SJSA1 (cell line): ENCODE data around the gene TBC1D5. TPM values are rescaled to one million over a fixed set of nuclear protein-coding genes. Genes with fewer than 3 reads are reported as not detected.

Experiments
- DNase-seq, 2 experiments: peaks; one replicate each; pipeline ENCODE4 v3.0.0-alpha.2; 2015 to 2020; ENCODE audit warnings: low spot score in 2 of 2, low read depth in 1 of 2
- H3K27ac ChIP-seq: fragments of 250-450 bp; sonication (Bioruptor Pico); 2 replicates; pipeline ENCODE4 v1.5.1; 2020; ENCODE audit warnings: mild to moderate bottlenecking, moderate library complexity
- H3K27me3 ChIP-seq: fragments of 250-450 bp; sonication (Bioruptor Pico); replicated peaks from 2 replicates; pipeline ENCODE4 v1.5.1; 2020; ENCODE audit warnings: mild to moderate bottlenecking, moderate library complexity
- H3K36me3 ChIP-seq: fragments of 250-450 bp; sonication (Bioruptor Pico); 2 replicates; pipeline ENCODE4 v1.5.1; 2020; ENCODE audit warnings: mild to moderate bottlenecking
- H3K4me1 ChIP-seq: fragments of 250-450 bp; sonication (Bioruptor Pico); replicated peaks from 2 replicates; pipeline ENCODE4 v1.6.1; 2021; ENCODE audit warnings: mild to moderate bottlenecking
- H3K4me3 ChIP-seq: fragments of 250-450 bp; sonication (Bioruptor Pico); 2 replicates; pipeline ENCODE4 v1.5.1; 2020; ENCODE audit warnings: mild to moderate bottlenecking
- H3K9me3 ChIP-seq: fragments of 250-450 bp; sonication (Bioruptor Pico); replicated peaks from 2 replicates; pipeline ENCODE4 v1.5.1; 2020; ENCODE audit warnings: mild to moderate bottlenecking
- total RNA-seq: library from RNA; depleted of rRNA; stranded (reverse); fragments of >200 nt; shearing (Covaris generic); gene quantifications from 2 replicates; pipeline ENCODE4 v1.2.3, GENCODE V29; 2014

Gene TBC1D5
- total RNA-seq, 1 experiment from 2014 or later: 40.8 TPM

- Histone ChIP-seq H3K9me3 (no peaks in the 10 kb centered on the region), H3K36me3 (no peaks in the 10 kb centered on the region), H3K27me3 (no peaks in the 10 kb centered on the region), H3K27ac (no peak overlapping the region), H3K4me3 (no peak overlapping the region), H3K4me1 (no peaks in the 10 kb centered on the region)
- DNase-seq: no peak
These were observed 169.0 kb downstream of the TBC1D5 start for GRCh38 chr3:17573396-17573795.

GRCh38 chr3:17571686-17572085, 170.7 kb downstream of the TBC1D5 start:
- Histone ChIP-seq H3K4me3 (no peak overlapping the region), H3K36me3 (no peaks in the 10 kb centered on the region), H3K27ac (no peak overlapping the region), H3K9me3 (no peaks in the 10 kb centered on the region), H3K27me3 (no peaks in the 10 kb centered on the region), H3K4me1 (no peaks in the 10 kb centered on the region)
- DNase-seq: no peak

- H3K4me1 ChIP-seq: no peaks in the 10 kb centered on the region
- no peak for DNase-seq
- H3K9me3 ChIP-seq: no peaks in the 10 kb centered on the region
- H3K4me3 ChIP-seq: no peak overlapping the region
- H3K36me3 ChIP-seq: no peaks in the 10 kb centered on the region
- no peak overlapping the region for H3K27ac ChIP-seq
- no peaks in the 10 kb centered on the region for H3K27me3 ChIP-seq
These were observed 179.6 kb downstream of the TBC1D5 start for GRCh38 chr3:17562845-17563244.

GRCh38 chr3:17558565-17558964, 183.9 kb downstream of the TBC1D5 start:
- Histone ChIP-seq H3K27ac (no peak overlapping the region), H3K27me3 (no peaks in the 10 kb centered on the region), H3K36me3 (no peaks in the 10 kb centered on the region), H3K4me1 (no peaks in the 10 kb centered on the region), H3K9me3 (no peaks in the 10 kb centered on the region), H3K4me3 (no peak overlapping the region)
- no peak for DNase-seq

GRCh38 chr3:17557749-17558463, 184.5 kb downstream of the TBC1D5 start:
- H3K4me3 ChIP-seq: no peak overlapping the region
- H3K9me3 ChIP-seq: no peaks in the 10 kb centered on the region
- no peaks in the 10 kb centered on the region for H3K4me1 ChIP-seq
- H3K27me3 ChIP-seq: no peaks in the 10 kb centered on the region
- no peak overlapping the region for H3K27ac ChIP-seq
- no peak for DNase-seq
- H3K36me3 ChIP-seq: no peaks in the 10 kb centered on the region

GRCh38 chr3:17555525-17555924, 186.9 kb downstream of the TBC1D5 start:
- Histone ChIP-seq H3K27ac (no peak overlapping the region), H3K4me3 (no peak overlapping the region), H3K9me3 (no peaks in the 10 kb centered on the region), H3K4me1 (no peaks in the 10 kb centered on the region), H3K36me3 (no peaks in the 10 kb centered on the region), H3K27me3 (no peaks in the 10 kb centered on the region)
- DNase-seq: no peak

- Histone ChIP-seq H3K27ac (no peak overlapping the region), H3K4me1 (no peaks in the 10 kb centered on the region), H3K9me3 (no peaks in the 10 kb centered on the region), H3K36me3 (no peaks in the 10 kb centered on the region), H3K4me3 (no peak overlapping the region), H3K27me3 (no peaks in the 10 kb centered on the region)
- no peak for DNase-seq
These were observed 188.4 kb downstream of the TBC1D5 start for GRCh38 chr3:17554078-17554477.

- H3K4me3 ChIP-seq: no peak overlapping the region
- DNase-seq: no peak
These were observed 189.4 kb downstream of the TBC1D5 start for GRCh38 chr3:17553080-17553479.

GRCh38 chr3:17552351-17552750, 190.1 kb downstream of the TBC1D5 start:
- Histone ChIP-seq H3K9me3 (no peaks in the 10 kb centered on the region), H3K27ac (no peak overlapping the region), H3K4me1 (no peaks in the 10 kb centered on the region), H3K27me3 (no peaks in the 10 kb centered on the region), H3K36me3 (no peaks in the 10 kb centered on the region), H3K4me3 (no peak overlapping the region)
- DNase-seq: no peak

More at GRCh38 chr3:17553080-17553479, 189.4 kb downstream of the TBC1D5 start:
- no peak overlapping the region for H3K27ac ChIP-seq
- H3K4me1 ChIP-seq: no peaks in the 10 kb centered on the region
- no peaks in the 10 kb centered on the region for H3K27me3 ChIP-seq
- H3K9me3 ChIP-seq: no peaks in the 10 kb centered on the region
- no peaks in the 10 kb centered on the region for H3K36me3 ChIP-seq

- H3K27me3 ChIP-seq: no peaks in the 10 kb centered on the region
- H3K9me3 ChIP-seq: no peaks in the 10 kb centered on the region
- H3K4me3 ChIP-seq: no peak overlapping the region
- no peak for DNase-seq
- H3K36me3 ChIP-seq: no peaks in the 10 kb centered on the region
- no peaks in the 10 kb centered on the region for H3K4me1 ChIP-seq
- H3K27ac ChIP-seq: no peak overlapping the region
These were observed 190.5 kb downstream of the TBC1D5 start for GRCh38 chr3:17551895-17552294.

GRCh38 chr3:17551333-17551732, 191.1 kb downstream of the TBC1D5 start:
- no peaks in the 10 kb centered on the region for H3K4me1 ChIP-seq
- no peaks in the 10 kb centered on the region for H3K9me3 ChIP-seq
- no peaks in the 10 kb centered on the region for H3K27me3 ChIP-seq
- no peaks in the 10 kb centered on the region for H3K36me3 ChIP-seq
- H3K27ac ChIP-seq: no peak overlapping the region
- DNase-seq: no peak
- no peak overlapping the region for H3K4me3 ChIP-seq

- Histone ChIP-seq H3K9me3 (no peaks in the 10 kb centered on the region), H3K4me3 (no peak overlapping the region), H3K27ac (no peak overlapping the region), H3K36me3 (no peaks in the 10 kb centered on the region), H3K4me1 (no peaks in the 10 kb centered on the region), H3K27me3 (no peaks in the 10 kb centered on the region)
- DNase-seq: no peak
These were observed 191.8 kb downstream of the TBC1D5 start for GRCh38 chr3:17550624-17551023.

- no peaks in the 10 kb centered on the region for H3K9me3 ChIP-seq
- no peak for DNase-seq
- H3K27ac ChIP-seq: no peak overlapping the region
- no peak overlapping the region for H3K4me3 ChIP-seq
- no peaks in the 10 kb centered on the region for H3K27me3 ChIP-seq
- no peaks in the 10 kb centered on the region for H3K36me3 ChIP-seq
- H3K4me1 ChIP-seq: no peaks in the 10 kb centered on the region
These were observed 195.8 kb downstream of the TBC1D5 start for GRCh38 chr3:17546500-17547255.

GRCh38 chr3:17544632-17545031, 197.8 kb downstream of the TBC1D5 start:
- DNase-seq: no peak
- Histone ChIP-seq H3K27ac (no peak overlapping the region), H3K4me3 (no peak overlapping the region), H3K36me3 (no peaks in the 10 kb centered on the region), H3K9me3 (no peaks in the 10 kb centered on the region), H3K27me3 (no peaks in the 10 kb centered on the region), H3K4me1 (no peaks in the 10 kb centered on the region)
